ENCODE data around the gene CCDC192.

CCDC192 gene

GRCh38 chr5:127892467-127893207, 189.4 kb downstream of the CCDC192 start:
- peak; percentile 87 for DNase-seq

GRCh38 chr5:127893232-127893631, 190.0 kb downstream of the CCDC192 start:
- no peak for DNase-seq

- DNase-seq: no peak
Observed at GRCh38 chr5:127894461-127894860, 191.3 kb downstream of the CCDC192 start.

GRCh38 chr5:127898551-127899213, 195.5 kb downstream of the CCDC192 start:
- peak; percentile 21 for DNase-seq

GRCh38 chr5:127899214-127899610, 196.0 kb downstream of the CCDC192 start:
- no peak for DNase-seq

- no peak for DNase-seq
Observed at GRCh38 chr5:127906562-127907204, 203.5 kb downstream of the CCDC192 start.

- DNase-seq: no peak
Observed at GRCh38 chr5:127907907-127908306, 204.7 kb downstream of the CCDC192 start.

- DNase-seq: peak; percentile 48
Observed at GRCh38 chr5:127909066-127909465, 205.9 kb downstream of the CCDC192 start.

- no peak for DNase-seq
Observed at GRCh38 chr5:127909821-127910220, 206.6 kb downstream of the CCDC192 start.

GRCh38 chr5:127910307-127910956, 207.2 kb downstream of the CCDC192 start:
- DNase-seq: no peak

GRCh38 chr5:127911619-127912018, 208.4 kb downstream of the CCDC192 start:
- no peak for DNase-seq

GRCh38 chr5:127912411-127912810, 209.2 kb downstream of the CCDC192 start:
- DNase-seq: no peak

GRCh38 chr5:127916885-127917573, 213.8 kb downstream of the CCDC192 start:
- no peak for DNase-seq

GRCh38 chr5:127919006-127919796, 216.0 kb downstream of the CCDC192 start:
- no peak for DNase-seq

GRCh38 chr5:127919818-127920217, 216.6 kb downstream of the CCDC192 start:
- no peak for DNase-seq

GRCh38 chr5:127920936-127921335, 217.7 kb downstream of the CCDC192 start:
- DNase-seq: no peak

- DNase-seq: no peak
Observed at GRCh38 chr5:127922603-127923002, 219.4 kb downstream of the CCDC192 start.

GRCh38 chr5:127923804-127924570, 220.8 kb downstream of the CCDC192 start:
- no peak for DNase-seq

GRCh38 chr5:127924606-127925005, 221.4 kb downstream of the CCDC192 start:
- DNase-seq: no peak

GRCh38 chr5:127925916-127926315, 222.7 kb downstream of the CCDC192 start:
- DNase-seq: no peak

GRCh38 chr5:127926974-127927373, 223.8 kb downstream of the CCDC192 start:
- DNase-seq: no peak
